Superior temporal gyrus (tissue), 1 donor: Measurements from ENCODE around the gene RAD51B.

ENCODE experiments used
- DNase-seq: peaks from one replicate; pipeline ENCODE4 v3.0.0-alpha.2; 2016; ENCODE audit errors: extremely low spot score

RAD51B gene

DNA sequence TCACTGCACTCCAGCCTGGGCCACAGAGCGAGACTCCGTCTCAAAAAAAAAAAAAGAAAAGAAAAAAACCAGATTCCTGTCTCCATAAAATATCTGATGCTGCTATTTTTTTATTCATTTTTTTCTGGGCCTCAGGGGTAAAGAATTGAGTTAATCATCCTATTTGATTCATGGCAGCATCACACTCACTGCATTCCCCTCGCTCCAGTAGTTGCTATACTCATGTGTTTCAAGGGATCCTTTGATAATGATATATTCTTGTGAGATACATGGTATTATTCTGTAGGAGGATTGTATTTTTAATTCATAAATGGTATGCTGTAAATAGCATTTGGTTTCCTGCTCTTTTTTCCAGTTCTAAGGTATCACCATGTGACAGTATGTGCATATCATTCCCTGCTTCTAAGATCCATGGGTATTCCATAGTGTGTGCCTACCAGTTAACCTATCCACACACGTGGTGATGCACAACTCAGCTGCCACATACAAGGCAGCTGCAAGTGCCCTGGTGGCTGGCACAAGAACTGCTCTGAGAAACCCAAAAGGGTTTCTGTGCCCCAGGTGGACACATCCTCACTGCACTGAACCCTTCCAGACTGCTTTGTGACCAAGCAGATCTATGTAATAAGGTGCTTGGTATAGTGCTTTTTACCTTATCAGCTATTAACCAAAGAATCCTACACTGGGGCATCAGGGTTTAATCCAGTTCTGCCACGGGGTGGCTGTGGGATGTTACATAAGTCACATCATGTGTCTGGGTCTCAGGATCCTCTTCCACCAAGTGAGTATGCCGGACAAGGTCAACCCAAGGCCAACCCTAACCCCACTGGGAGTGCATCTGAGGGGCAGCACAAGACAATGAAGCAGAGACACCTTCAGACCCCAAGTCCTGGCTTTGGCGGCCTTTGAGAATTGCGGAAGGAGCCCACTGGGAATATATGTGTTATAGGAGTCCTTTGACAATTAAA lies 898.7 kb downstream of the RAD51B start:
- no peak for DNase-seq

DNA sequence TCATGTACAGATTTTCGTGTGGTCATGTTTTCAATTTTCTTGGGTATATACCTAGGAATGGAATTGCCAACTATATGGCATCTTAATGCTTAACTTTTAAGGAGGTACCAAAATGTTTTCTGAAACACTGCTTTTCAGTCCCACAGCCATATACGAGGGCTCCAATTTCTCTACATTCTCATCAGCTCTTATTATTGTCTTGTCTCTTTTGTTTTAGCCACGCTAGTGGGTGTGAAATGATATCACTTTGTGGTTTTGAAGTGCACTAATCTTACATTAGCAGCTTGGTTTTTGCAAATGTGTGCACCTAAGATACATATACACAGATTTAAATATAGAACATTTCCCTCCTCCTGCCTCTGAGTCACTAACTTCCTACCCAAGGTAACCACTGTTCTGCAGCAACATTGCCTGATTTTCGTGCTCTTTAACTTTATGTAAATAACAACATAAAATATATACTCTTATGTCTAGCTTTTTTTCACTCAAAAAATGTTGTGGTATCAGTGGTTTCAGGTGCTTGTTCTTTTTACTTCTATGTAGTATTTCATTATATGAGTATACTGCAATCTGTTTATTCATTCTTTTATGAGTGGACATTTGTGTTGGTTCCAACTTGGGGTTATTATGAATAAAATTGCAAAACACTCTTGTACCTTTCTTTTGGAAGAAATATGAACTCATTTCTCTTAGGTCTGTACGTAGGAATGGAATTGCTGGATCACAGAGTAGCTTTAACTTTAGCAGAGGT lies 900.2 kb downstream of the RAD51B start:
- DNase-seq = no peak

DNA sequence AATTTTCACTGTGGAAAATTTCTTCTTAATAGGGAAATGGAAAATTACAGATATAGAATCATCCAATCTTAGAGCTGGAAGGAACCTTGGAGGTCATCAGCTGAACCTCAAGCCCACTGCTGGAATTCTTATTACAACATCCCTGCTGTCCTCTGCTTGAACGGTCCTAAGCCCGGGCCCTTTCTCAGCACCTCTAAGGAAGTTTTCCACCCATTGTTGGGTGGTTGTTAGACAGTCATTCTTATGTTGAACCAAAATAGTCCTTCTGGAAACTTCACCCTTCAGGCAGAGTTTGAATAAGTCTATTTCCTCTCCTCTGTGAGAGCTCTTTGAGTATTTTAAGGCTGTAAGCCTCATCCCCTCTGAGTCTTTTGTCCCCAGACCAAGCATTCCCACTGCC lies 902.6 kb downstream of the RAD51B start:
- DNase-seq = no peak

DNA sequence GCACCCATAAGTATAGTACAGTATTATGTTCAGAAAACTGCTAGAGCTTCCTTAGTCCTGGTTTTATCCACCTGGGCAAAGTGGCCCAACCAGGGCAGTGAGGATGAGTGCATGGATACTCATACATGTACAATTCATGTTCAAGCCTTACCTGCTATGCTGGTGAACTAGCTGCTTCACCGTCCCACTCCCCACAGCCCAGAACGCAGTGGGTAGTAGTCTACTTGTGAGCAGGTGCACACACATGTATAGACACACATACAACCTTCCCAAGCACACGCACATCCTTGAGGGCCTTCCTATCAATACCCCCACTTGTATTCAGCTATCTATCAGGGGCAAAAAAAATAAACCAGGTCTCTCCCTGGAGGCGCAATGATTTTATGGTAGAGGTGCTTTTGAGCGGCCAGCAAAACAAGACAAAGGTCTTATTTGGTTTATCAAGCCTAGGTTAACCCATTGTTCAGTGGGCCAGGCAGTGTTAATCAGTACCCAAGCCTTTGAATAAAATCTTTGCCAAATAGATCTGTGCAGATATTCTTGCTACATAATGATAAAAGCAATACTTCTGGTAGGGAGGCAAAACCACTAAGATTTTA lies 903.5 kb downstream of the RAD51B start:
- no peak for DNase-seq

DNA sequence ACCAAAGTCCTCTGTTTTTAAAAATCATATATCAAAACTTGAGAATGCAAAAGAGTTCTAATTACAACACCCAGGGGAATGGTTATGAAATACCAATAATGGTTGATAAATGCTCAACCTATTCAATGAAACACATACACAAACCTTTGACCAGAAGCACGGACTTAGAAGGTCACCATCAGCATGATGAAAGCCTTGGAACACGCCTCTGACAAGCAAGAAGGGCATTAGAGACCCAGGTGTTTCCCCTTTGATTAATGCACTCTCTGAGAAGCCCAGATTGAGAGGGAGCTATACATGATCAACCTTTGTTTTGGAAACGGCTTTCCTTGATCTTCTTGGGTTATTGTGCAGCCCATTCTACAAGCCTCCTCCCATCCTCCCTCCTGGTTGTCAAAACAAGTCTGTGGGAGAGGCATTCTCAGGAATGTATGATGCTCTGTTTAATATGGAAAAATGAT lies 904.3 kb downstream of the RAD51B start:
- DNase-seq = no peak

GRCh38 chr14:68724914-68725313 lies 905.3 kb downstream of the RAD51B start:
- no peak for DNase-seq

GRCh38 chr14:68726093-68726695 lies 906.6 kb downstream of the RAD51B start:
- no peak for DNase-seq

DNA sequence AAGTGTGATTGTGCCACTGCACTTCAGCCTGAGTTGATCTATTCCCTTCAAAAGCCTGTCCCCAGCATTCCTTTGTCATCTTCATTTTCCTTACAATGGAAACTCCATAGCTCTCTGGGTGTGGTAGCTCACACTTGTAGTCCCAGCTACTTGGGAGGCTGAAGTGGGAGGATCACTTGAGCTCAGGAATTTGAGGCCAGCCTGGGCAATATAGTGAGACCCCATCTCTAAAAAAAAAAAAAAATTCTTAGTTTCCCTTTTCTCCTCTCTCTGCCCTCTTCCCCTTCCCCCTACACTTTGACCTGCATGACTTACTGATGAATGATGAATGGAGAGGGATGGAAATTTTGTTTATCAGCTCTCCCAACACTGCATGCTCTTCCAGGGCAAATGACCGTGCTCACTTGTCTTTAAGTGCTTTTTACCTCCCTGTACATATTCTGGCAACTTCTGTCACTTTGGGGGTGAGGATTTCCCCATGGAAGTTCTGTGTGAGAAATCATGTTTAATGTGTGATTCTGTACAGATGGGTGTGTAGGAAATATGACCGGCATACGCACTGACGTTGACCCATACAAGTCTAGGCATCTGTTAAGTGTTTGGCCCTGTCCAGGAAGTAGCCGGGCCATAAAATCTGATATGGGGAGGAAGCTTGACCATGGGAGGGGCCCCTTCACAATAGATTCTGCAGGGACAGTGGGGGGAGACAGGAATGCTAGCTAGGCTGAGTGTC lies 907.9 kb downstream of the RAD51B start:
- no peak for DNase-seq

- no peak for DNase-seq
Observed at GRCh38 chr14:68728342-68729106, 908.9 kb downstream of the RAD51B start.

DNA sequence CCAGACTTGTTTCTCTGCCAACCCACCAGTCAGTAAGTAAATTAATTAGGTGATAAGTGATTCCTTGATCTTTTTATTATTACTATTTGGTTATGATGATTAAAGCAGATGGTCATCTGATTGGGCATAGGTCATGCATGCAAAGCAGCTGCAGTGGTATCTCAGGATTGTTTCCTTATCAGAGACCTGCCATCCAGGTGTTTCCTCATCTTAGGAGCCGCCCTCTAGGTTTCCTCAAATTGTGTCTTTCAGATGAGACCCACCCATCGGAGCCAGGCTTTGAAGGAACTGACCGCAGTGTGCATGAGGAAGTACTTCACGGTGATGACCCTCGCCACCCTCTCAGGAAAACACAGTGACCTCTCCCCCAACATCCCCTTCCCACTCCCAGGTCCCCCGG lies 910.0 kb downstream of the RAD51B start:
- no peak for DNase-seq

GRCh38 chr14:68730348-68730747 lies 910.8 kb downstream of the RAD51B start:
- no peak for DNase-seq

DNA sequence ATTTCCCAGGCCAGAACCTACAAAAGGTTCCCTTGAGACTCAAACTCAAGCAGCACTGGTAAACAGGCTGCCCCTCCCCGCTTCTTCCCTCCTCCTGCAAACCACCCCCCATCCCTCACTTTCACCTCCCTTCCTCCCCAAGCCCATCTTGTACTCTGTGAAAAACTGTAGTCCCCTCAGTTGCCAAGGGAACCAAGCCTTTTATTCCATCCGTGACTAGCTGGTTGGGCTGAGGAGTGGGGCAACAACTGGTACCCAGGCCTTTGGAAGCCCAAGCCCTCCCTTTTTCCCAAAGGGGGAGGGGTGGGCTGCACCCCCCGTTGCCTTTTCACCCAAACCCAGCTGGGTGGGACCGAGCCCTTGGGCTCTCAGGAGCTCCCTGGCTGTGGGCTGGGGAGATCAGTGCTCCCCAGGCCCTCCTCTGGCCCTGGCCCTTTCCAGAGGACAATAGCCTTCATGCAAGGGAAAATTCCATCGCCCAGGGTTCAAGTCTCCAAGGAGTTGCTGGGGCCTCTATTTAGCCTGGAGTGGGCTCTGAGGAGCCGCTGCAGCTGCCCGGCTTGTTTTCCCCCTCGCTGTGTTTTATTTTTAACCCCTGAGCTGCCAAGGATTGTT lies 911.3 kb downstream of the RAD51B start:
- no peak for DNase-seq

- DNase-seq = no peak
Observed at GRCh38 chr14:68733086-68733914, 913.7 kb downstream of the RAD51B start.

GRCh38 chr14:68734231-68734732 lies 914.7 kb downstream of the RAD51B start:
- DNase-seq = no peak

GRCh38 chr14:68735856-68736255 lies 916.3 kb downstream of the RAD51B start:
- DNase-seq = no peak

DNA sequence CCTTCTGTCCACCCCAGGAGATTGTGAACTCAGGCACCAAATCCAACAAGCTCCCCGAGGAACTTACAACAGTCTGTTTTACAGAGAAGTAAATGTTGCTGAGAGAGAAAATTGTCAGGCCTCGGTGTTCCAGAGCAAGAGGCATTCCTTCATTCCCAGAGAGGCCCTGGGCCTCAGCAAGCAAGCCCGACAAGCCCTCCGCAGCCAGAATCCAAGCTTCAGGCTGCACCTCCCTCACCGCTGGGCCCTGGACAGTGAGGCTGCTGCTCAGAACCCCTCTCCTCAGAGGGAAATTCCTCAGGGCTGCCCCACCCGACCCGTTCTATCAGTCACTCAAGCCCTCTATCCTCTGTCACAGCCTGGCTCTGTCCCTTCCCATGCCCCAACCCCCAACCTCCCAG lies 916.9 kb downstream of the RAD51B start:
- DNase-seq = no peak

DNA sequence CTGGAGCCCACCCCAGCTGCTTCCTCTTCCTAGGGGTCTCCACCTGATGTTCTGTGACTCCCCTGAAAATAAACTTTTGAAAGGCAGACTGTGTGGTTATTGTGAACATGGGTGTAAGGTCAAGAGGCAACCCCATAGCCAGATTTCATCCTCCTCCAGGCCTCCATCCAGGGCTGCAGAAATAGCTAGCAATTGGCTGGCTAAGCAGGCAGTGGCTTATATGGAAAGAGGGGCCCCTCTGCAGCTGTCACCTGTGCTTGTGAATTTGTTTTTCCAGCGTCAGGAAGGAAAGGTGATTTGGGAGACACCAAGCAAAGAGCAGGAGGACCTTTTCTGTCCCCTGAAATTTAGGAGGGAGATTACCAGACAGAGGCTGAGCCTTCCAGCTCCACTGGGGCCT lies 917.5 kb downstream of the RAD51B start:
- DNase-seq = no peak

GRCh38 chr14:68738559-68738958 lies 919.0 kb downstream of the RAD51B start:
- DNase-seq = no peak

- no peak for DNase-seq
Observed at GRCh38 chr14:68739701-68740100, 920.1 kb downstream of the RAD51B start.
